GM12878 (cell line): ENCODE results near the gene MSS51. TPM values are rescaled to one million over a fixed set of nuclear protein-coding genes. Genes with fewer than 3 reads are reported as not detected.
"Not testable (repeated sequence)": the region's sequence is repeated elsewhere in the genome, so short reads cannot be mapped to it uniquely, and the experiment has no call there.

ENCODE experiments used
- ATAC-seq: fragments of 200-7000 bp; cut with Tn5 transposase; 3 replicates; pipeline ENCODE4 v1.9.1; 2020; ENCODE audit warnings: mild to moderate bottlenecking, moderate library complexity
- BruUV-seq: library from RNA; stranded (reverse); fragments of 400-500 nt; replicated peaks from 2 replicates; lab custom pipeline; 2021; lab: Mats Ljungman, UMichigan
- CTCF ChIA-PET: fragments of 300-600 bp; sonication (Branson Sonifier 250); formaldehyde crosslinking; extraction: SDS; loops from one replicate; lab custom pipeline; 2021; ENCODE audit warnings: inconsistent platforms; lab: Yijun Ruan, JAX
- POLR2A ChIA-PET: fragments of 350-600 bp; formaldehyde crosslinking; extraction: SDS; loops from one replicate; lab custom pipeline; 2021; ENCODE audit warnings: inconsistent platforms; lab: Charles Lee
- RAD21 ChIA-PET: fragments of 300-600 bp; sonication (Branson Sonifier 250); formaldehyde crosslinking; loops from one replicate; lab custom pipeline; 2023; ENCODE audit warnings: antibody characterized with exemption; ENCODE audit not compliant: unreplicated experiment; lab: Charles Lee
- SMC1A ChIA-PET: fragments of 300-600 bp; sonication (Branson Sonifier 250); formaldehyde crosslinking; loops from one replicate; lab custom pipeline; 2023; ENCODE audit not compliant: unreplicated experiment, uncharacterized antibody; lab: Charles Lee
- DNase-seq: peaks from one replicate; pipeline ENCODE4 v3.0.0-alpha.2; 2011; ENCODE audit warnings: low read depth, low spot score
- FAIRE-seq: peaks from 3 replicates; lab custom pipeline; 2011; peaks lifted over from hg19 to GRCh38; lab: Jason Lieb, UNC
- H2AFZ ChIP-seq: 2 replicates; pipeline ENCODE4 v1.6.0; 2011; ENCODE audit warnings: low read depth, low read length, control low read depth; ENCODE audit not compliant: control insufficient read depth
- H3K27ac ChIP-seq: 2 replicates; pipeline ENCODE4 v1.5.1; 2011; ENCODE audit warnings: control low read depth; ENCODE audit not compliant: control insufficient read depth, insufficient read depth
- H3K27me3 ChIP-seq, 2 experiments: replicated peaks in 1 of 2; 2 replicates each; pipeline versions ENCODE4 v1.6.0 to v1.6.1; 2011; ENCODE audit warnings: low read length in 1 of 2; ENCODE audit not compliant: control insufficient read depth in 2 of 2, insufficient read depth in 2 of 2
- H3K36me3 ChIP-seq, 2 experiments: 2 replicates each; pipeline ENCODE4 v1.5.1; 2011; ENCODE audit warnings: low read length in 1 of 2; ENCODE audit not compliant: control insufficient read depth in 2 of 2, insufficient read depth in 2 of 2
- H3K4me1 ChIP-seq: 2 replicates; pipeline ENCODE4 v1.6.1; 2011; ENCODE audit warnings: mild to moderate bottlenecking, low read length, moderate library complexity, mixed read lengths; ENCODE audit not compliant: control insufficient read depth, insufficient read depth
- H3K4me2 ChIP-seq: 2 replicates; pipeline ENCODE4 v1.6.0; 2011; ENCODE audit warnings: control low read depth; ENCODE audit not compliant: control insufficient read depth, insufficient read depth
- H3K4me3 ChIP-seq: fragments of 200-600 bp; sonication (generic); 2 replicates; pipeline ENCODE4 v1.5.1; 2016
- H3K79me2 ChIP-seq: 2 replicates; pipeline ENCODE4 v1.6.0; 2011; ENCODE audit warnings: low read length; ENCODE audit not compliant: control insufficient read depth, insufficient read depth
- H3K9ac ChIP-seq: 2 replicates; pipeline ENCODE4 v1.8.0; 2011; ENCODE audit warnings: low read length, control low read depth, mixed read lengths; ENCODE audit not compliant: control insufficient read depth, insufficient read depth
- H3K9me3 ChIP-seq: replicated peaks from 3 replicates; pipeline ENCODE4 v1.5.1; 2011; ENCODE audit warnings: mild to moderate bottlenecking, low read length; ENCODE audit not compliant: control insufficient read depth, insufficient read depth
- H4K20me1 ChIP-seq: 2 replicates; pipeline ENCODE4 v1.6.0; 2011; ENCODE audit not compliant: control insufficient read depth, insufficient read depth
- CBFB ChIP-seq: IDR thresholded peaks from 2 replicates; pipeline ENCODE4 v1.6.1; 2016; ENCODE audit warnings: antibody characterized with exemption, low read depth
- CTCF ChIP-seq, 3 experiments: IDR thresholded peaks in 2 of 3; conservative IDR thresholded peaks in 1 of 3; 2 replicates each; pipeline ENCODE4 v1.5.1; 2011; ENCODE audit warnings: low read depth in 3 of 3, low read length in 3 of 3, mild to moderate bottlenecking in 3 of 3, control low read depth in 2 of 3, moderate library complexity in 2 of 3, inconsistent platforms in 1 of 3, mixed read lengths in 1 of 3; ENCODE audit not compliant: control insufficient read depth in 2 of 3, insufficient read depth in 1 of 3; ENCODE audit errors: extremely low read depth in 1 of 3
- KLF5 ChIP-seq: fragments of 450-650 bp; IDR thresholded peaks from 2 replicates; pipeline ENCODE4 v1.6.1; 2014; ENCODE audit warnings: mild to moderate bottlenecking; ENCODE audit not compliant: partially characterized antibody
- SIN3A ChIP-seq: IDR thresholded peaks from 2 replicates; pipeline ENCODE4 v1.6.1; 2012; ENCODE audit warnings: low read depth, low read length, improper control_type of control experiment
- SMARCA5 ChIP-seq: fragments of 450-650 bp; IDR thresholded peaks from 2 replicates; pipeline ENCODE4 v1.6.1; 2017; ENCODE audit warnings: mild to moderate bottlenecking
- SREBF1 ChIP-seq: IDR thresholded peaks from 2 replicates; pipeline ENCODE4 v1.6.1; 2012; ENCODE audit warnings: mild to moderate bottlenecking, low read length
- WGBS: methylation state at CpG from one replicate; pipeline ENCODE4 v1.1.6; 2016; ENCODE audit warnings: low lambda C conversion rate; ENCODE audit not compliant: insufficient replicate concordance, insufficient coverage; ENCODE audit errors: missing lambda C conversion rate; 5-methylcytosine and 5-hydroxymethylcytosine counted together
- in situ Hi-C: fragments of 300-500 bp; cut with MboI; formaldehyde crosslinking; loops from 9 replicates; pipeline ENCODE4 v1.14.3; 2018; ENCODE audit warnings: mixed read lengths
- intact Hi-C: fragments of 100-400 bp; cut with micrococcal nuclease; formaldehyde crosslinking; loops from one replicate; pipeline ENCODE4 v1.14.2; 2022; ENCODE audit not compliant: unreplicated experiment
- polyA plus RNA-seq, 11 experiments: library from polyadenylated mRNA; depleted of rRNA in 4 of 11; unstranded in 6 of 11; stranded (reverse) in 5 of 11; fragments of >200 nt; fragmentation: Nextera tagmentation in 4 of 11; fragmentation: Illumina TruSeq in 1 of 11; extraction: Ambion mirVana in 4 of 11; extraction: Trizol in 1 of 11; gene quantifications; 1 replicate in 1 of 11; 2 replicates in 10 of 11; pipeline versions ENCODE4 v1.2.1 to v1.2.3, GENCODE V29; 2011 to 2016; ENCODE audit warnings: inconsistent platforms in 2 of 11, missing spikeins in 2 of 11, low read depth in 1 of 11
- total RNA-seq, 4 experiments: library from RNA; depleted of rRNA in 3 of 4; stranded (reverse); fragments of >200 nt in 3 of 4; fragmentation: Illumina TruSeq in 1 of 4; extraction: Trizol in 1 of 4; gene quantifications; 2 replicates each; pipeline versions ENCODE4 v1.2.1 to v1.2.3, GENCODE V29; 2013 to 2021

MSS51 gene
- total and polyA plus RNA-seq, 10 of the 15 experiments (the other 5 are each of a cell fraction or from before 2014, with no cell fraction given) = 0.06 to 2.1 (median 1.5) TPM

DNA sequence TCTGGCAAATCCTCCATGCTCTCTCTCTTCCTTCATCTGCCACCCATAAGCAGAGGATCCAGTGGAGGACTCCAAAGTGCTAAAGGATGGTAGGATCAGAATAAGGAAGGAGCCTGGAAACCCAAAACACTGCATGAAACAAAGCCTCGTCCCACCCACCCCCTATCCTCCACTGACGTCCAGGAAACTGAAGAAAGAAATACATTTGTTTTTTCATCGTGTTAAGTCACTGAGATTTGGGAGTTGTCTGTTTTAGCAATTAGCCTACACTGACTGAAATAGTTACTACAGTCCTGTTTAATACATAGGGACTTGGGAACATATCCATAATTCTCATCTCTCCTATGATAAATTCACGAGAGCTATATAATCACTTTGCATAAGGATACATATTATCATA is 34.3 kb downstream of the MSS51 start:
- TF ChIP-seq KLF5 (no peak), CBFB (no peak), SREBF1 (no peak)
- CTCF ChIA-PET = interaction anchor here (1.0 kb wide), 1 partner anchor 135 kb away, joined by 3 read pairs; no protein-coding TSS in a partner anchor
- Histone ChIP-seq H2AFZ (no peak overlapping the region), H3K36me3 (peaks cover 4 to 23% of the 10 kb centered on the region in 2 experiments), H3K9ac (no peak overlapping the region), H4K20me1 (no peaks in the 10 kb centered on the region), H3K79me2 (peaks cover 20% of the 10 kb centered on the region), H3K27me3 (no peaks in the 10 kb centered on the region), H3K9me3 (no peaks in the 10 kb centered on the region; the same call in 2 of the 3 replicates), H3K27ac (no peak overlapping the region), H3K4me1 (no peaks in the 10 kb centered on the region), H3K4me3 (no peak overlapping the region), H3K4me2 (no peak overlapping the region)
- intact Hi-C loops = no loop called here
- SMC1A ChIA-PET = no interaction called here
- RAD21 ChIA-PET = no interaction called here
- no peak for DNase-seq
- FAIRE-seq = no peak
- WGBS = 88% methylated on average over 4 of the region's 4 CpGs
- BruUV-seq = no TSS peak
- ATAC-seq = no peak
- in situ Hi-C loops = no loop called here
- POLR2A ChIA-PET = interaction anchor here (0.5 kb wide), 1 partner anchor 138 kb away, joined by 3 read pairs; no protein-coding TSS in a partner anchor

- H3K4me3 ChIP-seq = no peak overlapping the region
- no peak overlapping the region for H2AFZ ChIP-seq
- DNase-seq (no peak), FAIRE-seq (no peak), ATAC-seq (no peak)
- no peaks in the 10 kb centered on the region for H3K27me3 ChIP-seq
- H3K9me3 ChIP-seq = no peaks in the 10 kb centered on the region; the same call in 2 of the 3 replicates
- SMC1A ChIA-PET = interaction anchor here (0.6 to 1.3 kb wide), 2 partner anchors 14 to 41 kb away, joined by 3 read pairs; no protein-coding TSS in a partner anchor
- H4K20me1 ChIP-seq = no peaks in the 10 kb centered on the region
- H3K4me1 ChIP-seq = no peaks in the 10 kb centered on the region
- whole genome bisulfite sequencing = 98% methylated on average over 6 of the region's 6 CpGs
- CTCF ChIA-PET = interaction anchor here (0.6 to 1.0 kb wide), 3 partner anchors 9 to 134 kb away, joined by 3 read pairs; no protein-coding TSS in a partner anchor
- peaks cover 10% of the 10 kb centered on the region for H3K79me2 ChIP-seq
- no peak overlapping the region for H3K9ac ChIP-seq
- POLR2A ChIA-PET = no interaction called here
- no peak for TF ChIP-seq SIN3A
- TF ChIP-seq SMARCA5 = no peak
- TF ChIP-seq CTCF (IDR thresholded peaks at IDR 0.05 in 2 of 3, conservative IDR thresholded peaks at IDR 0.05 in 1 of 3; ENCODE audit: control insufficient read depth in 2 of 3, extremely low read depth in 1 of 3, insufficient read depth in 1 of 3, low read depth in 3 of 3, low read length in 3 of 3) = peak in 2 of 3 experiments; percentile 6 to 20; a peak in 1 of 6 replicates
- peaks cover 4 to 23% of the 10 kb centered on the region in 2 experiments for H3K36me3 ChIP-seq
- intact Hi-C loops (no loop called here), in situ Hi-C loops (no loop called here)
- no TSS peak for BruUV-seq
- no peak overlapping the region for H3K27ac ChIP-seq
- H3K4me2 ChIP-seq = no peak overlapping the region
- RAD21 ChIA-PET = no interaction called here
These were observed 35.3 kb downstream of the MSS51 start for GRCh38 chr10:73398024-73398423.

GRCh38 chr10:73394325-73394724 is 39.0 kb downstream of the MSS51 start:
- POLR2A ChIA-PET, SMC1A ChIA-PET, H3K9ac ChIP-seq, H3K9me3 ChIP-seq, H2AFZ ChIP-seq, H3K4me3 ChIP-seq, DNase-seq, RAD21 ChIA-PET, H3K79me2 ChIP-seq, in situ Hi-C loops, BruUV-seq, H3K4me2 ChIP-seq, H3K27me3 ChIP-seq, H4K20me1 ChIP-seq, H3K4me1 ChIP-seq, H3K27ac ChIP-seq, intact Hi-C loops, FAIRE-seq, ATAC-seq, CTCF ChIA-PET: not testable (repeated sequence)
- 96% methylated on average over 3 of the region's 4 CpGs for WGBS
- H3K36me3 ChIP-seq = peaks cover 4 to 25% of the 10 kb centered on the region in 2 experiments
